IMR-90 (cell line): ENCODE measurements around the gene FCHSD2. TPM values are rescaled to one million over a fixed set of nuclear protein-coding genes. Genes with fewer than 3 reads are reported as not detected.

Experiments used
- ATAC-seq: fragments of 200-7000 bp; cut with Tn5 transposase; 2 replicates; pipeline ENCODE4 v1.9.1; 2020; ENCODE audit warnings: low read depth, mild to moderate bottlenecking, moderate library complexity
- BruUV-seq: library from RNA; stranded (reverse); fragments of 400-500 nt; replicated peaks from 2 replicates; lab custom pipeline; 2021; lab: Mats Ljungman, UMichigan
- CTCF ChIA-PET: fragments of 300-600 bp; formaldehyde crosslinking; extraction: SDS; loops from one replicate; lab custom pipeline; 2021; ENCODE audit warnings: antibody characterized with exemption; lab: Yijun Ruan, JAX
- POLR2A ChIA-PET: fragments of 300-600 bp; sonication (Branson Sonifier 250); formaldehyde crosslinking; loops from one replicate; lab custom pipeline; 2022; ENCODE audit warnings: antibody characterized with exemption; ENCODE audit not compliant: unreplicated experiment; lab: Charles Lee
- DNase-seq: peaks from one replicate; pipeline ENCODE4 v3.0.0; 2013
- H2AFZ ChIP-seq: replicated peaks from 2 replicates; pipeline ENCODE3; 2013; ENCODE audit warnings: low read length, mild to moderate bottlenecking; ENCODE audit not compliant: poor library complexity
- H2AK5ac ChIP-seq: 2 replicates; pipeline ENCODE4 v1.6.1; 2013; ENCODE audit warnings: low read depth, low read length, inconsistent platforms
- H2AK9ac ChIP-seq: replicated peaks from 2 replicates; pipeline ENCODE3; 2013; ENCODE audit warnings: mild to moderate bottlenecking, low read depth, low read length, moderate library complexity; ENCODE audit not compliant: poor library complexity
- H2BK120ac ChIP-seq: 2 replicates; pipeline ENCODE4 v1.6.1; 2013; ENCODE audit warnings: low read depth, low read length, inconsistent platforms
- H2BK15ac ChIP-seq: 3 replicates; pipeline ENCODE4 v1.6.1; 2013; ENCODE audit warnings: low read depth, low read length, inconsistent platforms
- H2BK20ac ChIP-seq: 2 replicates; pipeline ENCODE4 v1.6.1; 2013; ENCODE audit warnings: low read depth, mild to moderate bottlenecking, inconsistent platforms, low read length, moderate library complexity
- H2BK5ac ChIP-seq: 2 replicates; pipeline ENCODE4 v1.6.1; 2013; ENCODE audit warnings: mild to moderate bottlenecking, low read depth, low read length, inconsistent platforms; ENCODE audit not compliant: poor library complexity, severe bottlenecking
- H3K14ac ChIP-seq: replicated peaks from 2 replicates; pipeline ENCODE4 v1.6.1; 2013; ENCODE audit warnings: low read depth, low read length, inconsistent platforms
- H3K18ac ChIP-seq: 2 replicates; pipeline ENCODE4 v1.6.1; 2013; ENCODE audit warnings: low read depth, low read length, control low read depth
- H3K23ac ChIP-seq: 2 replicates; pipeline ENCODE4 v1.6.1; 2013; ENCODE audit warnings: low read depth, low read length, inconsistent platforms
- H3K27ac ChIP-seq: 2 replicates; pipeline ENCODE4 v1.5.1; 2013; ENCODE audit warnings: mild to moderate bottlenecking, control low read depth, low read length; ENCODE audit not compliant: insufficient read depth
- H3K27me3 ChIP-seq: 2 replicates; pipeline ENCODE4 v1.6.1; 2013; ENCODE audit warnings: low read length; ENCODE audit not compliant: control insufficient read depth, insufficient read depth
- H3K36me3 ChIP-seq: 2 replicates; pipeline ENCODE4 v1.6.1; 2013; ENCODE audit warnings: low read length, mixed read lengths; ENCODE audit not compliant: control insufficient read depth, insufficient read depth
- H3K4ac ChIP-seq: 2 replicates; pipeline ENCODE4 v1.6.1; 2013; ENCODE audit warnings: low read depth, low read length, inconsistent platforms
- H3K4me1 ChIP-seq: 2 replicates; pipeline ENCODE4 v1.6.1; 2013; ENCODE audit warnings: low read length, mixed read lengths; ENCODE audit not compliant: control insufficient read depth, insufficient read depth
- H3K4me2 ChIP-seq: 2 replicates; pipeline ENCODE4 v1.6.1; 2013; ENCODE audit warnings: low read depth, mild to moderate bottlenecking, control low read depth, low read length, moderate library complexity
- H3K4me3 ChIP-seq: 2 replicates; pipeline ENCODE4 v1.5.1; 2013; ENCODE audit warnings: low read depth, mild to moderate bottlenecking, control low read depth, low read length, moderate library complexity; ENCODE audit not compliant: insufficient read depth
- H3K56ac ChIP-seq: 2 replicates; pipeline ENCODE4 v1.6.1; 2013; ENCODE audit warnings: low read length, inconsistent platforms; ENCODE audit not compliant: insufficient read depth; ENCODE audit errors: extremely low read depth
- H3K79me1 ChIP-seq, 2 experiments: 2 replicates each; pipeline ENCODE4 v1.6.1; 2013; ENCODE audit warnings: low read length in 2 of 2, inconsistent platforms in 1 of 2, low read depth in 1 of 2
- H3K9ac ChIP-seq: 2 replicates; pipeline ENCODE4 v1.6.1; 2013; ENCODE audit warnings: low read depth, low read length, control low read depth
- H3K9me1 ChIP-seq: 2 replicates; pipeline ENCODE4 v1.6.1; 2013; ENCODE audit warnings: low read length, inconsistent platforms; ENCODE audit not compliant: insufficient read depth
- H3K9me3 ChIP-seq: 2 replicates; pipeline ENCODE4 v1.6.1; 2013; ENCODE audit warnings: low read length; ENCODE audit not compliant: control insufficient read depth, insufficient read depth
- H4K20me1 ChIP-seq: 2 replicates; pipeline ENCODE4 v1.6.1; 2013; ENCODE audit warnings: low read length, inconsistent platforms; ENCODE audit not compliant: insufficient read depth
- H4K5ac ChIP-seq: 2 replicates; pipeline ENCODE4 v1.6.1; 2013; ENCODE audit warnings: mild to moderate bottlenecking, low read depth, low read length, control low read depth
- H4K8ac ChIP-seq, 2 experiments: 2 replicates each; pipeline ENCODE4 v1.6.1; 2013; ENCODE audit warnings: low read depth in 2 of 2, low read length in 2 of 2, control low read depth in 1 of 2, inconsistent platforms in 1 of 2
- H4K91ac ChIP-seq: 2 replicates; pipeline ENCODE4 v1.6.1; 2013; ENCODE audit warnings: low read depth, low read length, inconsistent platforms; ENCODE audit not compliant: insufficient read depth
- BHLHE40 ChIP-seq: fragments of 150-350 bp; IDR thresholded peaks from 2 replicates; pipeline ENCODE4 v1.6.1; 2016; ENCODE audit warnings: mild to moderate bottlenecking, low read depth, low read length
- CEBPB ChIP-seq: IDR thresholded peaks from 2 replicates; pipeline ENCODE4 v1.6.1; 2012; ENCODE audit warnings: low read depth, low read length, improper control_type of control experiment
- CHD1 ChIP-seq: IDR thresholded peaks from 2 replicates; pipeline ENCODE4 v1.6.1; 2012; ENCODE audit warnings: low read depth, low read length, improper control_type of control experiment
- FOS ChIP-seq: fragments of 150-350 bp; IDR thresholded peaks from 2 replicates; pipeline ENCODE4 v1.6.1; 2016; ENCODE audit warnings: low read depth, low read length
- MAFK ChIP-seq: IDR thresholded peaks from 2 replicates; pipeline ENCODE4 v1.6.1; 2012; ENCODE audit warnings: low read depth, low read length, improper control_type of control experiment
- MAZ ChIP-seq: IDR thresholded peaks from 2 replicates; pipeline ENCODE4 v1.6.1; 2012; ENCODE audit warnings: low read depth, mild to moderate bottlenecking, low read length, improper control_type of control experiment, moderate library complexity, borderline replicate concordance
- MXI1 ChIP-seq: IDR thresholded peaks from 2 replicates; pipeline ENCODE4 v1.6.1; 2012; ENCODE audit warnings: low read depth, mild to moderate bottlenecking, low read length, moderate library complexity, borderline replicate concordance
- NFE2L2 ChIP-seq: fragments of 150-350 bp; IDR thresholded peaks from 2 replicates; pipeline ENCODE4 v1.6.1; 2016; ENCODE audit warnings: low read depth, mild to moderate bottlenecking, low read length
- RAD21 ChIP-seq: IDR thresholded peaks from 2 replicates; pipeline ENCODE4 v1.6.1; 2012; ENCODE audit warnings: low read length, improper control_type of control experiment
- RCOR1 ChIP-seq: IDR thresholded peaks from 2 replicates; pipeline ENCODE4 v1.6.1; 2012; ENCODE audit warnings: mild to moderate bottlenecking, low read length, improper control_type of control experiment; ENCODE audit not compliant: insufficient replicate concordance
- RFX5 ChIP-seq: IDR thresholded peaks from 2 replicates; pipeline ENCODE4 v1.8.0; 2012; ENCODE audit warnings: low read depth, mild to moderate bottlenecking, low read length, moderate library complexity
- SMC3 ChIP-seq: fragments of 150-350 bp; IDR thresholded peaks from 2 replicates; pipeline ENCODE4 v1.6.1; 2016; ENCODE audit warnings: low read depth, mild to moderate bottlenecking, antibody characterized with exemption, low read length, moderate library complexity
- USF2 ChIP-seq: fragments of 150-350 bp; IDR thresholded peaks from 2 replicates; pipeline ENCODE4 v1.6.1; 2017; ENCODE audit warnings: mild to moderate bottlenecking, antibody characterized with exemption, low read length, low read depth
- WGBS, 2 experiments: methylation state at CpG; one replicate each; pipeline versions ENCODE4 v1.1.5 to v1.1.7; 2013; ENCODE audit warnings: missing lambda C conversion rate in 2 of 2; ENCODE audit not compliant: insufficient read length in 1 of 2; ENCODE audit errors: extremely low coverage in 2 of 2; 5-methylcytosine and 5-hydroxymethylcytosine counted together
- dilution Hi-C: fragments of 300-500 bp; cut with HindIII; formaldehyde crosslinking; loops from one replicate; pipeline ENCODE4 v1.14.3; 2018; ENCODE audit warnings: low sequenced_read_pairs; ENCODE audit not compliant: unreplicated experiment
- in situ Hi-C: fragments of 300-500 bp; cut with MboI; formaldehyde crosslinking; loops from 3 replicates; pipeline ENCODE4 v1.14.3; 2019; ENCODE audit warnings: low sequenced_read_pairs, inconsistent platforms, mixed read lengths
- intact Hi-C: fragments of 100-400 bp; cut with micrococcal nuclease; formaldehyde crosslinking; loops from 2 replicates; pipeline ENCODE4 v1.10.0; 2022
- polyA plus RNA-seq, 3 experiments: library from polyadenylated mRNA; depleted of rRNA; stranded (reverse); fragments of >200 nt; gene quantifications; 2 replicates each; pipeline ENCODE4 v1.2.3, GENCODE V29; 2012; ENCODE audit warnings: low replicate concordance in 1 of 3
- total RNA-seq: library from RNA; depleted of rRNA; stranded (reverse); fragments of >200 nt; gene quantifications from 2 replicates; pipeline ENCODE4 v1.2.3, GENCODE V29; 2012
- TF ChIP-seq, protein P1 (sequence below): conservative IDR thresholded peaks from 2 replicates; pipeline ENCODE4 v1.5.1; 2012; ENCODE audit warnings: mild to moderate bottlenecking, low read depth, low read length, improper control_type of control experiment

Gene FCHSD2
- total and polyA plus RNA-seq, 2 of the 4 experiments (the other 2 are of a cell fraction): 5.9 to 18.7 TPM

GRCh38 chr11:73141309-73142127, 600 bp downstream of the FCHSD2 start:
- H3K79me1 ChIP-seq: peaks cover 4 to 38% of the 10 kb centered on the region in 2 experiments
- peak overlapping the region; percentile 90 for H2BK5ac ChIP-seq
- H4K5ac ChIP-seq: peak overlapping the region; percentile 1; the same call in 1 of the 2 replicates
- peak overlapping the region; percentile 69 for H3K4me2 ChIP-seq
- POLR2A ChIA-PET: no interaction called here
- CTCF ChIA-PET: interaction anchor here (0.7 to 1.0 kb wide), 2 partner anchors 16 to 217 kb away, joined by 6 to 16 read pairs; no protein-coding TSS in a partner anchor
- peak overlapping the region; percentile 79 for H2AK5ac ChIP-seq
- peak overlapping the region; percentile 94 for H2AFZ ChIP-seq
- H3K27me3 ChIP-seq: no peaks in the 10 kb centered on the region
- H3K23ac ChIP-seq: peak overlapping the region; percentile 89
- H2BK15ac ChIP-seq: no peak overlapping the region; the same call in 2 of the 3 replicates
- in situ Hi-C loops (loop anchor here (10.0 kb wide), 1 partner anchor 417 kb away; no protein-coding TSS in a partner anchor), dilution Hi-C loops (no loop called here), intact Hi-C loops (loop anchor here (1.0 to 2.0 kb wide), 4 partner anchors 17 to 311 kb away; no protein-coding TSS in a partner anchor)
- DNase-seq (peak; percentile 69), ATAC-seq (peak; percentile 53)
- peaks cover 17% of the 10 kb centered on the region for H4K20me1 ChIP-seq
- H3K14ac ChIP-seq: peak overlapping the region; percentile 80
- H3K56ac ChIP-seq: peak overlapping the region; percentile 64; the same call in 1 of the 2 replicates
- peak overlapping the region; percentile 54 for H2BK120ac ChIP-seq
- no peaks in the 10 kb centered on the region for H3K9me3 ChIP-seq
- H2BK20ac ChIP-seq: no peak overlapping the region
- no TSS peak for BruUV-seq
- peaks cover 10% of the 10 kb centered on the region; the same call in 1 of the 2 replicates for H3K4me1 ChIP-seq
- peak overlapping the region; percentile 68 for H3K4me3 ChIP-seq
- peaks cover 3% of the 10 kb centered on the region for H3K9me1 ChIP-seq
- H3K27ac ChIP-seq: peak overlapping the region; percentile 76
- H4K8ac ChIP-seq: peak overlapping the region in 1 of 2 experiments; percentile 68; a peak in 3 of 4 replicates
- WGBS, 2 experiments: 0% methylated on average over 10 of the region's 71 CpGs; no CpG with 5 or more reads in 1 of the 2 experiments
- peak overlapping the region; percentile 84 for H3K9ac ChIP-seq
- peak overlapping the region; percentile 80 for H3K4ac ChIP-seq
- peak overlapping the region; percentile 86 for H4K91ac ChIP-seq
- peaks cover 2% of the 10 kb centered on the region; the same call in 1 of the 2 replicates for H3K36me3 ChIP-seq
- H2AK9ac ChIP-seq: peak overlapping the region; percentile 94
- H3K18ac ChIP-seq: peak overlapping the region; percentile 5
- peak; percentile 58; the same call in 1 of the 2 replicates for TF ChIP-seq MXI1
- 0 out of 2 replicates have a peak, but pooled peaks have one; percentile 3 for TF ChIP-seq CEBPB
- no peak for TF ChIP-seq USF2
- TF ChIP-seq MAFK: no peak
- TF ChIP-seq FOS: no peak
- TF ChIP-seq BHLHE40: peak; percentile 1; the same call in 1 of the 2 replicates
- TF ChIP-seq RCOR1: no peak
- TF ChIP-seq RAD21: no peak
- 0 out of 2 replicates have a peak, but pooled peaks have one; percentile 6 for TF ChIP-seq SMC3
- no peak for TF ChIP-seq RFX5
- no peak for TF ChIP-seq CHD1
- peak; percentile 28; the same call in 1 of the 2 replicates for TF ChIP-seq MAZ
- TF ChIP-seq NFE2L2: no peak
- TF ChIP-seq, protein P1, sequence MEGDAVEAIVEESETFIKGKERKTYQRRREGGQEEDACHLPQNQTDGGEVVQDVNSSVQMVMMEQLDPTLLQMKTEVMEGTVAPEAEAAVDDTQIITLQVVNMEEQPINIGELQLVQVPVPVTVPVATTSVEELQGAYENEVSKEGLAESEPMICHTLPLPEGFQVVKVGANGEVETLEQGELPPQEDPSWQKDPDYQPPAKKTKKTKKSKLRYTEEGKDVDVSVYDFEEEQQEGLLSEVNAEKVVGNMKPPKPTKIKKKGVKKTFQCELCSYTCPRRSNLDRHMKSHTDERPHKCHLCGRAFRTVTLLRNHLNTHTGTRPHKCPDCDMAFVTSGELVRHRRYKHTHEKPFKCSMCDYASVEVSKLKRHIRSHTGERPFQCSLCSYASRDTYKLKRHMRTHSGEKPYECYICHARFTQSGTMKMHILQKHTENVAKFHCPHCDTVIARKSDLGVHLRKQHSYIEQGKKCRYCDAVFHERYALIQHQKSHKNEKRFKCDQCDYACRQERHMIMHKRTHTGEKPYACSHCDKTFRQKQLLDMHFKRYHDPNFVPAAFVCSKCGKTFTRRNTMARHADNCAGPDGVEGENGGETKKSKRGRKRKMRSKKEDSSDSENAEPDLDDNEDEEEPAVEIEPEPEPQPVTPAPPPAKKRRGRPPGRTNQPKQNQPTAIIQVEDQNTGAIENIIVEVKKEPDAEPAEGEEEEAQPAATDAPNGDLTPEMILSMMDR: peak; percentile 15; the same call in 1 of the 2 replicates
